Measurements from ENCODE around the gene GBX2.

DNA sequence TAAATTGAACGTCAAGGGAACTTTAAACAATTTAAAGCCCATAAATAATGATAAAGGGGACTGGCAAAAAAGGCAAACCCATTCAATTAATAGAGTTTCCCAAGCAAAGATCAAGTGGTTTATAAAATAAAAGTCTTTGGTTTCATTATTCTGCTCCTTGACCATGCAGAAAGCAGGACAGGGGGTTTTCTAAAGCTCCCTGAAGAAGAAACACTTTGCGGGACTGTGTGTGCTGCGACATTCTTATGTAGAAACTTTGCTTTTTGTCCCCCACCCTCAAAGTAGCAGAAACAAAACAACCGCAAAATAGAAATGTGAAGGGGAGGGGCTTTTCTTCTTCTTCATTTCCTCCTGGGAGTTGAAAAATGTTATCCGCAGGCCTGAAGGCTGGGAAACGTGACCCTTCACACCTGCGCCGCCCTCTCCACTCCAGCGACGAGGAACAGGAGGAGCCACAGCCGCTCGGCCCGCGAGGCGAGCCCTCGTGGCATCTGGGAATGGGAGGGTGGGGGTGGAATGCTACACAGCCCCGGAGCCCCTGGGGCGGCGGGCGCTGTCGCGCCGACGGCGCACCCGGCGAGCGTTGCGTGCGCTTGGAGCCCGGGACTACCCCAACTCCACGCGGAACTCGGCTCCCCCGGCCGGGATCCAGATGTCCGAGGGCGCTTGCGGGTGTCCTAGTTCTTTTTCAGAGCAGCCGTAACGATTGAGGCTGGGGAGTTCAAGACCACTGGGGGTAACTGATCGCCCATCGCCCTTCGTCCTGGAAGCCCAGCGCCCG, 4.3 kb upstream of the GBX2 start:
- no peak for TF ChIP-seq POLR2A (IDR thresholded peaks at IDR 0.05; ENCODE audit: low read depth, low read length)
- no peak for TF ChIP-seq POLR2AphosphoS5 (IDR thresholded peaks at IDR 0.05; ENCODE audit: low read depth, low read length)

All from GM12892 (cell line).